SU-DHL-6 (cell line): ENCODE measurements around the gene XYLT2.
"Not testable (repeated sequence)": the region's sequence is repeated elsewhere in the genome, so short reads cannot be mapped to it uniquely, and the experiment has no call there.

Experiments used
- H2AFZ ChIP-seq: fragments of 200-600 bp; sonication (generic); 2 replicates; pipeline ENCODE4 v1.6.1; 2014; ENCODE audit warnings: low read depth, mild to moderate bottlenecking, moderate library complexity, mixed read lengths, antibody characterized with exemption, low read length; ENCODE audit not compliant: severe bottlenecking
- H3F3A ChIP-seq: fragments of 200-600 bp; shearing (Covaris generic); 2 replicates; pipeline ENCODE4 v1.6.0; 2016; ENCODE audit warnings: antibody characterized with exemption, mild to moderate bottlenecking; ENCODE audit not compliant: insufficient read depth
- H3K27ac ChIP-seq: fragments of 200-600 bp; sonication (generic); 2 replicates; pipeline ENCODE4 v1.5.1; 2016; ENCODE audit warnings: low read depth, mild to moderate bottlenecking, low read length, moderate library complexity, mixed read lengths
- H3K27me3 ChIP-seq: fragments of 200-600 bp; sonication (generic), shearing (Covaris generic); 2 replicates; pipeline ENCODE4 v1.6.0; 2014; ENCODE audit warnings: mild to moderate bottlenecking, low read length
- H3K36me3 ChIP-seq: fragments of 200-600 bp; sonication (generic); 2 replicates; pipeline ENCODE4 v1.6.1; 2014; ENCODE audit warnings: mild to moderate bottlenecking, low read length, mixed read lengths
- H3K4me2 ChIP-seq: fragments of 300-600, 200-600 bp; shearing (Covaris generic), sonication (generic); 2 replicates; pipeline ENCODE4 v1.6.0; 2014; ENCODE audit warnings: low read length, low read depth, mild to moderate bottlenecking; ENCODE audit not compliant: poor library complexity, severe bottlenecking
- H3K4me3 ChIP-seq: fragments of 200-600 bp; sonication (generic); 2 replicates; pipeline ENCODE4 v1.5.1; 2014; ENCODE audit warnings: antibody characterized with exemption, low read length, mild to moderate bottlenecking, mixed read lengths; ENCODE audit not compliant: insufficient read depth, poor library complexity, severe bottlenecking
- H3K79me2 ChIP-seq: fragments of 200-600 bp; sonication (generic); 2 replicates; pipeline ENCODE4 v1.6.1; 2014; ENCODE audit warnings: mild to moderate bottlenecking, low read length, moderate library complexity; ENCODE audit not compliant: insufficient read depth
- H3K9ac ChIP-seq: fragments of 200-600 bp; sonication (generic); 2 replicates; pipeline ENCODE4 v1.7.0; 2014; ENCODE audit warnings: mild to moderate bottlenecking, low read length
- H3K9me2 ChIP-seq: fragments of 200-600 bp; sonication (generic); replicated peaks from 2 replicates; pipeline ENCODE4 v1.6.1; 2014; ENCODE audit warnings: low read length; ENCODE audit not compliant: insufficient read depth
- H3K9me3 ChIP-seq: fragments of 200-600 bp; sonication (generic); 2 replicates; pipeline ENCODE4 v1.6.1; 2014; ENCODE audit warnings: low read length, mixed read lengths; ENCODE audit not compliant: insufficient read depth
- H4K20me1 ChIP-seq: fragments of 200-600 bp; sonication (generic); 2 replicates; pipeline ENCODE4 v1.6.1; 2014; ENCODE audit warnings: low read depth, mild to moderate bottlenecking, antibody characterized with exemption, low read length, moderate library complexity, mixed read lengths
- CTCF ChIP-seq: fragments of 200-600 bp; sonication (generic); IDR thresholded peaks from one replicate; pipeline ENCODE4 v1.5.1; 2017; ENCODE audit warnings: antibody characterized with exemption, mild to moderate bottlenecking, low read length, moderate library complexity; ENCODE audit not compliant: insufficient read depth, poor library complexity, severe bottlenecking
- EZH2phosphoT487 ChIP-seq: fragments of 200-600 bp; sonication (generic), shearing (Covaris generic); conservative IDR thresholded peaks from 2 replicates; pipeline ENCODE4 v1.6.1; 2018; ENCODE audit warnings: mild to moderate bottlenecking, antibody characterized with exemption, low read length, moderate library complexity, mixed read lengths

The XYLT2 gene

GRCh38 chr17:50312308-50312707 is 33.6 kb upstream of the XYLT2 start:
- no peak overlapping the region for H2AFZ ChIP-seq
- no peak overlapping the region for H3K27ac ChIP-seq
- no peaks in the 10 kb centered on the region for H4K20me1 ChIP-seq
- H3K27me3 ChIP-seq = no peaks in the 10 kb centered on the region
- TF ChIP-seq EZH2phosphoT487 (no peak), CTCF (no peak)
- no peak overlapping the region for H3K9ac ChIP-seq
- no peaks in the 10 kb centered on the region for H3K79me2 ChIP-seq
- H3K4me3 ChIP-seq = no peak overlapping the region
- H3K9me3 ChIP-seq = no peaks in the 10 kb centered on the region
- H3K36me3 ChIP-seq = no peaks in the 10 kb centered on the region
- no peaks in the 10 kb centered on the region for H3F3A ChIP-seq
- no peak overlapping the region for H3K4me2 ChIP-seq
- H3K9me2 ChIP-seq = no peaks in the 10 kb centered on the region

- Histone ChIP-seq H3K9me3 (no peaks in the 10 kb centered on the region), H3F3A (no peaks in the 10 kb centered on the region), H2AFZ (no peak overlapping the region), H3K27me3 (no peaks in the 10 kb centered on the region), H4K20me1 (no peaks in the 10 kb centered on the region), H3K9me2 (no peaks in the 10 kb centered on the region), H3K4me2 (no peak overlapping the region), H3K36me3 (no peaks in the 10 kb centered on the region), H3K9ac (no peak overlapping the region), H3K79me2 (no peaks in the 10 kb centered on the region), H3K4me3 (no peak overlapping the region), H3K27ac (no peak overlapping the region)
- TF ChIP-seq EZH2phosphoT487 (no peak), CTCF (no peak)
Measured at GRCh38 chr17:50314456-50315011, 31.4 kb upstream of the XYLT2 start.

GRCh38 chr17:50316016-50316587 is 29.8 kb upstream of the XYLT2 start:
- Histone ChIP-seq H3K27ac (no peak overlapping the region), H4K20me1 (no peaks in the 10 kb centered on the region), H3K9me3 (no peaks in the 10 kb centered on the region), H3F3A (no peaks in the 10 kb centered on the region), H3K4me2 (no peak overlapping the region), H2AFZ (no peak overlapping the region), H3K79me2 (no peaks in the 10 kb centered on the region), H3K27me3 (no peaks in the 10 kb centered on the region), H3K9me2 (no peaks in the 10 kb centered on the region), H3K4me3 (no peak overlapping the region), H3K36me3 (no peaks in the 10 kb centered on the region), H3K9ac (no peak overlapping the region)
- no peak for TF ChIP-seq EZH2phosphoT487
- no peak for TF ChIP-seq CTCF

- not testable (repeated sequence) for H3K4me2 ChIP-seq, H4K20me1 ChIP-seq, H3K27me3 ChIP-seq, H3K4me3 ChIP-seq, H3K9me2 ChIP-seq, H2AFZ ChIP-seq, H3K36me3 ChIP-seq, H3K79me2 ChIP-seq, H3F3A ChIP-seq, H3K9ac ChIP-seq, H3K9me3 ChIP-seq, H3K27ac ChIP-seq
Measured at GRCh38 chr17:50316660-50317059, 29.3 kb upstream of the XYLT2 start.
